Endodermal cell (in vitro differentiated cells): ENCODE data around the gene KCNJ16. TPM values are rescaled to one million over a fixed set of nuclear protein-coding genes. Genes with fewer than 3 reads are reported as not detected.
A peak's percentile ranks its signal among the peaks of the same experiment; 100 is the strongest.

ENCODE experiments used
- DNase-seq: peaks from one replicate; pipeline ENCODE4 v3.0.0-alpha.2; 2017
- H3K27ac ChIP-seq: 2 replicates; pipeline ENCODE4 v1.5.1; 2013; ENCODE audit warnings: mild to moderate bottlenecking, low read depth, low read length, moderate library complexity
- H3K27me3 ChIP-seq: 2 replicates; pipeline ENCODE4 v1.6.1; 2013; ENCODE audit warnings: mild to moderate bottlenecking, low read length, moderate library complexity; ENCODE audit not compliant: insufficient read depth, control insufficient read depth, poor library complexity, severe bottlenecking
- H3K36me3 ChIP-seq: 2 replicates; pipeline ENCODE4 v1.7.0; 2013; ENCODE audit warnings: mild to moderate bottlenecking, low read length, moderate library complexity; ENCODE audit not compliant: control insufficient read depth, insufficient read depth
- H3K4me1 ChIP-seq: one replicate; pipeline ENCODE4 v1.7.0; 2013; ENCODE audit warnings: low read length; ENCODE audit not compliant: control insufficient read depth, insufficient read depth
- H3K4me3 ChIP-seq: 2 replicates; pipeline ENCODE4 v1.5.1; 2013; ENCODE audit warnings: mild to moderate bottlenecking, low read length, moderate library complexity
- H3K9ac ChIP-seq: 2 replicates; pipeline ENCODE4 v1.6.1; 2013; ENCODE audit warnings: mild to moderate bottlenecking, low read length, moderate library complexity; ENCODE audit not compliant: poor library complexity, severe bottlenecking; ENCODE audit errors: extremely low read depth
- H3K9me3 ChIP-seq: 2 replicates; pipeline ENCODE4 v1.6.1; 2013; ENCODE audit warnings: mild to moderate bottlenecking, low read length, moderate library complexity; ENCODE audit not compliant: control insufficient read depth
- H3K27ac Mint-ChIP-seq: 2 replicates; pipeline ENCODE4 v1.8.0; 2020; ENCODE audit warnings: mixed read lengths
- H3K27me3 Mint-ChIP-seq: 2 replicates; pipeline ENCODE4 v1.8.0; 2021; ENCODE audit warnings: mild to moderate bottlenecking, mixed read lengths; ENCODE audit not compliant: insufficient read depth
- H3K36me3 Mint-ChIP-seq: 2 replicates; pipeline ENCODE4 v1.8.0; 2020; ENCODE audit warnings: low read depth, mixed read lengths
- H3K4me1 Mint-ChIP-seq: 2 replicates; pipeline ENCODE4 v1.8.0; 2020; ENCODE audit warnings: mixed read lengths
- H3K4me3 Mint-ChIP-seq: 2 replicates; pipeline ENCODE4 v1.8.0; 2020; ENCODE audit warnings: mild to moderate bottlenecking, moderate library complexity, mixed read lengths
- H3K9me3 Mint-ChIP-seq: 2 replicates; pipeline ENCODE4 v1.8.0; 2020; ENCODE audit warnings: mild to moderate bottlenecking, mixed read lengths
- CTCF ChIP-seq: fragments of 200-600 bp; sonication (generic); conservative IDR thresholded peaks from 2 replicates; pipeline ENCODE4 v1.5.0; 2021; ENCODE audit warnings: antibody characterized with exemption, mild to moderate bottlenecking
- WGBS, 2 experiments: methylation state at CpG; one replicate each; pipeline versions ENCODE4 v1.1.5 to v1.1.7; 2013; ENCODE audit warnings: missing lambda C conversion rate in 2 of 2, mixed read lengths in 1 of 2; ENCODE audit not compliant: insufficient coverage in 1 of 2, insufficient read length in 1 of 2; 5-methylcytosine and 5-hydroxymethylcytosine counted together
- total RNA-seq, 2 donors: library from RNA; stranded (reverse); fragmentation: NEBNext Ultra II Directional in 1 of 2; extraction: Animal tissue kit (Norgen Biotek cat#: 25700) in 1 of 2; gene quantifications; 2 replicates in 1 of 2; 3 replicates in 1 of 2; pipeline ENCODE4 v1.2.1, GENCODE V29; 2021

The KCNJ16 gene
- total RNA-seq, 2 donors from 2014 or later, result 0.68 to 1.5 TPM

- H3K9me3 ChIP-seq, result no peaks in the 10 kb centered on the region
- peak within 1 kb of the TSS; percentile 57 for H3K27ac Mint-ChIP-seq
- no peaks in the 10 kb centered on the region for H3K9me3 Mint-ChIP-seq
- peak within 1 kb of the TSS; percentile 82 for H3K4me3 Mint-ChIP-seq
- H3K36me3 ChIP-seq, result no peaks in the 10 kb centered on the region
- H3K27me3 ChIP-seq, result peaks cover 57% of the 10 kb centered on the region
- peaks cover 13% of the 10 kb centered on the region for H3K4me1 Mint-ChIP-seq
- 0% methylated on average over 16 to 67 of the region's 67 CpGs for WGBS, 2 experiments
- TF ChIP-seq CTCF, result no peak
- no peaks in the 10 kb centered on the region for H3K36me3 Mint-ChIP-seq
- peak within 1 kb of the TSS; percentile 18 for H3K9ac ChIP-seq
- H3K4me3 ChIP-seq, result peak within 1 kb of the TSS; percentile 88
- H3K27ac ChIP-seq, result no peak within 1 kb of the TSS
- no peaks in the 10 kb centered on the region for H3K4me1 ChIP-seq
- peak; percentile 98 for DNase-seq
- H3K27me3 Mint-ChIP-seq, result peaks cover 39% of the 10 kb centered on the region
These were observed 94.1 kb downstream of the KCNJ16 start, which contains the start of gene KCNJ2 for GRCh38 chr17:70168977-70169708. Gene KCNJ2 (plus strand): TSS chr17:70169532. CDS start chr17:70175040, 5,508 bp downstream.

- Mint-ChIP-seq H3K27me3 (peaks cover 39% of the 10 kb centered on the region), H3K9me3 (no peaks in the 10 kb centered on the region), H3K4me1 (peaks cover 13% of the 10 kb centered on the region), H3K36me3 (no peaks in the 10 kb centered on the region), H3K4me3 (peak overlapping the region; percentile 82), H3K27ac (peak overlapping the region; percentile 57)
- Histone ChIP-seq H3K27ac (no peak overlapping the region), H3K4me1 (no peaks in the 10 kb centered on the region), H3K9ac (no peak overlapping the region), H3K9me3 (no peaks in the 10 kb centered on the region), H3K36me3 (no peaks in the 10 kb centered on the region), H3K27me3 (peaks cover 59% of the 10 kb centered on the region), H3K4me3 (peak overlapping the region; percentile 88)
- no peak for TF ChIP-seq CTCF
- WGBS, 2 experiments, result 6 to 9% methylated on average over 13 to 23 of the region's 24 CpGs
- DNase-seq, result no peak
These were observed 94.9 kb downstream of the KCNJ16 start for GRCh38 chr17:70169709-70170597.

GRCh38 chr17:70171159-70171558, 96.1 kb downstream of the KCNJ16 start:
- no peaks in the 10 kb centered on the region for H3K9me3 Mint-ChIP-seq
- H3K36me3 ChIP-seq, result no peaks in the 10 kb centered on the region
- H3K27me3 ChIP-seq, result peaks cover 59% of the 10 kb centered on the region
- no peak overlapping the region for H3K4me3 Mint-ChIP-seq
- no peaks in the 10 kb centered on the region for H3K9me3 ChIP-seq
- H3K27ac Mint-ChIP-seq, result no peak overlapping the region
- H3K27ac ChIP-seq, result no peak overlapping the region
- H3K9ac ChIP-seq, result no peak overlapping the region
- no peak overlapping the region for H3K4me3 ChIP-seq
- TF ChIP-seq CTCF, result no peak
- peaks cover 13% of the 10 kb centered on the region for H3K4me1 Mint-ChIP-seq
- H3K4me1 ChIP-seq, result no peaks in the 10 kb centered on the region
- peaks cover 11% of the 10 kb centered on the region for H3K36me3 Mint-ChIP-seq
- peaks cover 40% of the 10 kb centered on the region for H3K27me3 Mint-ChIP-seq
- 71 to 89% methylated on average over 1 to 5 of the region's 5 CpGs for WGBS, 2 experiments
- no peak for DNase-seq
